ENCODE measurements around the gene PFDN6.

DNA sequence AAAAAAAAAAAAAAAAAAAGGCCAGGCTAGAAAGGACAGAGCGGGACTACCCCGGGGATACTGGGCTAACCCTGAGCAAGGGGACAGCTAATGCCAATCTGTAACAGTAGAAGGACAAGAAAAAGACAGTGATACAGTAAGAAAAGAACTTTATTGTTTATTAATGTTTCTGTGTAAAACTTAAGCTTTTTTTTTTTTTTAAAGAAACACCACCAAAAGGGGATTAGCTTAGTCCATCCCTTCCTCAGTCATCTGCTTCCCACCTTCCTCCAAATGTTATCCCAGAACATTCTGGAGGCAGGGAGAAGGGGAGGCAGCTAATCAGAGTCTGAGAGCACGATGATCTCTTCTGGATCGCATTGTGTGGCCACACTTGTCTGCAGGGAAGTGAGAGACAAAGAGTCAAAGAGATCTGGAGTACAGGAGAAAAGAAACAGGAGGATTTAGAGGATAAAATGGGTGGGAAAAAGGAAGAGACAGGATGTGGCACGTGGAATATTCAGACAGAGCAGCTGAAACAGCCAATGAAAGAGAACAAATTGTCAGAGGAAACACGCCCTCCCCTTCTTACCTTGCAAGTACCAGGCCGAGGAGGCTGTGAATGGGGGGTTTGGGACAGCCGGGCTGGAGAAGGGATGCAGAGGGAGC, 29.1 kb downstream of the PFDN6 start:
- TF ChIP-seq NR3C1 (CRISPR knock-in tag; conservative IDR thresholded peaks at IDR 0.05; ENCODE audit: low read depth) (no peak), ZBTB21 (CRISPR knock-in tag; IDR thresholded peaks at IDR 0.05; ENCODE audit: borderline replicate concordance) (no peak), NFYB (CRISPR knock-in tag; conservative IDR thresholded peaks at IDR 0.05; ENCODE audit: low read depth) (no peak), NFATC4 (CRISPR knock-in tag; IDR thresholded peaks at IDR 0.05) (no peak), ETV6 (CRISPR knock-in tag; IDR thresholded peaks at IDR 0.05) (no peak)
- TF ChIP-seq, protein P1, sequence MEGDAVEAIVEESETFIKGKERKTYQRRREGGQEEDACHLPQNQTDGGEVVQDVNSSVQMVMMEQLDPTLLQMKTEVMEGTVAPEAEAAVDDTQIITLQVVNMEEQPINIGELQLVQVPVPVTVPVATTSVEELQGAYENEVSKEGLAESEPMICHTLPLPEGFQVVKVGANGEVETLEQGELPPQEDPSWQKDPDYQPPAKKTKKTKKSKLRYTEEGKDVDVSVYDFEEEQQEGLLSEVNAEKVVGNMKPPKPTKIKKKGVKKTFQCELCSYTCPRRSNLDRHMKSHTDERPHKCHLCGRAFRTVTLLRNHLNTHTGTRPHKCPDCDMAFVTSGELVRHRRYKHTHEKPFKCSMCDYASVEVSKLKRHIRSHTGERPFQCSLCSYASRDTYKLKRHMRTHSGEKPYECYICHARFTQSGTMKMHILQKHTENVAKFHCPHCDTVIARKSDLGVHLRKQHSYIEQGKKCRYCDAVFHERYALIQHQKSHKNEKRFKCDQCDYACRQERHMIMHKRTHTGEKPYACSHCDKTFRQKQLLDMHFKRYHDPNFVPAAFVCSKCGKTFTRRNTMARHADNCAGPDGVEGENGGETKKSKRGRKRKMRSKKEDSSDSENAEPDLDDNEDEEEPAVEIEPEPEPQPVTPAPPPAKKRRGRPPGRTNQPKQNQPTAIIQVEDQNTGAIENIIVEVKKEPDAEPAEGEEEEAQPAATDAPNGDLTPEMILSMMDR (IDR thresholded peaks at IDR 0.05): no peak
